ENCODE results near the gene KHDC1L. TPM values are rescaled to one million over a fixed set of nuclear protein-coding genes. Genes with fewer than 3 reads are reported as not detected.
"Not testable (repeated sequence)": the region's sequence is repeated elsewhere in the genome, so short reads cannot be mapped to it uniquely, and the experiment has no call there.

KHDC1L gene
- polyA plus RNA-seq, 4 donors: 0.37 to 0.62 (median 0.43) TPM; not detected in 1

GRCh38 chr6:73207221-73207837, 18.0 kb downstream of the KHDC1L start:
- DNase-seq (ENCODE audit: low read depth in 4 of 4, low spot score in 3 of 4): no peak

GRCh38 chr6:73204252-73204651, 21.0 kb downstream of the KHDC1L start:
- no peak for DNase-seq (ENCODE audit: low read depth in 4 of 4, low spot score in 3 of 4)

- no peak for DNase-seq (ENCODE audit: low read depth in 4 of 4, low spot score in 3 of 4)
Observed at GRCh38 chr6:73203098-73203497, 22.2 kb downstream of the KHDC1L start.

- DNase-seq (ENCODE audit: low read depth in 4 of 4, low spot score in 3 of 4): no peak
Observed at GRCh38 chr6:73200735-73201134, 24.6 kb downstream of the KHDC1L start.

GRCh38 chr6:73200247-73200646, 25.0 kb downstream of the KHDC1L start:
- DNase-seq (ENCODE audit: low read depth in 4 of 4, low spot score in 3 of 4): no peak

GRCh38 chr6:73194744-73195143, 30.6 kb downstream of the KHDC1L start:
- DNase-seq (ENCODE audit: low read depth in 4 of 4, low spot score in 3 of 4): no peak

GRCh38 chr6:73193302-73193701, 32.0 kb downstream of the KHDC1L start:
- not testable (repeated sequence) for DNase-seq (ENCODE audit: low read depth in 4 of 4, low spot score in 3 of 4)

- DNase-seq (ENCODE audit: low read depth in 4 of 4, low spot score in 3 of 4): no peak
Observed at GRCh38 chr6:73182021-73182607, 43.2 kb downstream of the KHDC1L start.

- peak; percentile 18 to 30 (median 24) for DNase-seq (ENCODE audit: low read depth in 4 of 4, low spot score in 3 of 4)
Observed at GRCh38 chr6:73180763-73181619, 44.3 kb downstream of the KHDC1L start.

GRCh38 chr6:73180076-73180738, 45.1 kb downstream of the KHDC1L start:
- no peak for DNase-seq (ENCODE audit: low read depth in 4 of 4, low spot score in 3 of 4)

- DNase-seq (ENCODE audit: low read depth in 4 of 4, low spot score in 3 of 4): no peak
Observed at GRCh38 chr6:73177221-73177944, 47.9 kb downstream of the KHDC1L start.

GRCh38 chr6:73176057-73176456, 49.2 kb downstream of the KHDC1L start:
- DNase-seq (ENCODE audit: low read depth in 4 of 4, low spot score in 3 of 4): no peak

- DNase-seq (ENCODE audit: low read depth in 4 of 4, low spot score in 3 of 4): no peak
Observed at GRCh38 chr6:73174646-73175045, 50.6 kb downstream of the KHDC1L start.

Other genes starting within 250 kb of the KHDC1L start
- gene KHDC1, start 37.7 kb upstream of the KHDC1L start, polyA plus RNA-seq (ENCODE audit: insufficient read length in 4 of 4): 1 to 10 TPM; 6.8 to 9.6 (median 7.9) TPM
- gene DPPA5, start 128.8 kb upstream of the KHDC1L start, polyA plus RNA-seq (ENCODE audit: insufficient read length in 4 of 4): not detected
- under 1 TPM in 1 of 4 donors, not detected in 3; 0.15 TPM for gene KHDC3L, start 137.2 kb upstream of the KHDC1L start, polyA plus RNA-seq (ENCODE audit: insufficient read length in 4 of 4)
- gene OOEP, start 144.4 kb upstream of the KHDC1L start, polyA plus RNA-seq (ENCODE audit: insufficient read length in 4 of 4): not detected
- gene DDX43, start 169.3 kb upstream of the KHDC1L start, polyA plus RNA-seq (ENCODE audit: insufficient read length in 4 of 4): 1 to 10 TPM in 1 of 4 donors, under 1 TPM in 3; 0.74 to 1.2 (median 0.85) TPM
- gene CGAS, start 226.8 kb upstream of the KHDC1L start, polyA plus RNA-seq (ENCODE audit: insufficient read length in 4 of 4): 1 to 10 TPM; 2.8 to 4.8 (median 3.7) TPM
- 10 to 100 TPM; 22.5 to 35.1 (median 32.7) TPM for gene MTO1, start 236.2 kb upstream of the KHDC1L start, polyA plus RNA-seq (ENCODE audit: insufficient read length in 4 of 4)